Thoracic aorta (tissue), 2 donors: ENCODE measurements around the gene IL12B. TPM values are rescaled to one million over a fixed set of nuclear protein-coding genes. Genes with fewer than 3 reads are reported as not detected.

ENCODE experiments used
- ATAC-seq: fragments of 150-250 bp; one replicate; pipeline ENCODE4 v1.8.0; 2017; ENCODE audit warnings: low read depth; ENCODE audit not compliant: insufficient number of reproducible peaks, low FRiP score
- DNase-seq: peaks from one replicate; pipeline ENCODE4 v3.0.0-alpha.2; 2020; ENCODE audit warnings: low spot score
- H3K27ac ChIP-seq, 2 donors: fragments of 200-600 bp; sonication (generic); 1 replicate in 1 of 2; 2 replicates in 1 of 2; pipeline ENCODE4 v1.5.1; 2016; ENCODE audit warnings: mild to moderate bottlenecking in 2 of 2, moderate library complexity in 2 of 2
- H3K27me3 ChIP-seq: fragments of 200-600 bp; sonication (generic); replicated peaks from 2 replicates; pipeline ENCODE4 v1.6.0; 2016; ENCODE audit warnings: mild to moderate bottlenecking; ENCODE audit not compliant: insufficient read depth
- H3K36me3 ChIP-seq: fragments of 200-600 bp; sonication (generic); one replicate; pipeline ENCODE4 v1.5.1; 2016
- H3K4me1 ChIP-seq, 2 donors: fragments of 200-600 bp; sonication (generic); 1 replicate in 1 of 2; 2 replicates in 1 of 2; pipeline versions ENCODE4 v1.5.1 to v1.6.0; 2016; ENCODE audit warnings: low read depth in 2 of 2, mild to moderate bottlenecking in 1 of 2; ENCODE audit not compliant: control insufficient read depth in 1 of 2
- H3K4me3 ChIP-seq: fragments of 200-600 bp; sonication (generic); 2 replicates; pipeline ENCODE4 v1.5.1; 2016; ENCODE audit warnings: mild to moderate bottlenecking
- H3K9me3 ChIP-seq: fragments of 200-600 bp; sonication (generic); 2 replicates; pipeline ENCODE4 v1.5.1; 2016
- CTCF ChIP-seq: fragments of 200-600 bp; sonication (generic); IDR thresholded peaks from one replicate; pipeline ENCODE4 v1.5.1; 2019; ENCODE audit warnings: antibody characterized with exemption
- total RNA-seq, 2 donors: library from RNA; depleted of rRNA; stranded (reverse); fragments of >200 nt; gene quantifications; one replicate each; pipeline versions ENCODE4 v1.1.0 to v1.2.3, GENCODE V29; 2016

Gene IL12B
- total RNA-seq, 2 donors from 2014 or later: not detected

DNA sequence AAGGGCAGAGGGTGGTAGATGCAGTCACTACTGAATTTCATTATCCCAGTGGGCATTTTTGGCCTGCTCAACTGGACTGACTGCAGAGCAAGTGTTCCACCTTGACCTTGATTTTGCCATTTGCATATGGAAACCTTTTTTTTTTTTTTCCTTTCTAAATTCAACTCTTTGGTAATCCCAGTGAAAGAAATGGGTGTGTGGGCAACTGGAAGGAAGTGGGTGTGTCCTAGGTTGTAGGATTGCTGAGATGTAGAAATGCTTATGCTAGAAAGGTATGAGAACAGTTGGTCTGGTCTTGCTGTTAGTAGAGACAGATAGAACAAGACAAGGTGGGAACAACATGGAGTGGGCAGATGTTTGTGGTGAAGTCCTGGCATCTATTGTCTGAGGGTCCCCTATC is 7.8 kb upstream of the IL12B start:
- Histone ChIP-seq H3K27ac (no peak overlapping the region), H3K9me3 (no peaks in the 10 kb centered on the region), H3K36me3 (no peaks in the 10 kb centered on the region), H3K4me3 (no peak overlapping the region), H3K27me3 (no peaks in the 10 kb centered on the region), H3K4me1 (no peaks in the 10 kb centered on the region)
- DNase-seq (no peak), ATAC-seq (no peak)
- no peak for TF ChIP-seq CTCF

DNA sequence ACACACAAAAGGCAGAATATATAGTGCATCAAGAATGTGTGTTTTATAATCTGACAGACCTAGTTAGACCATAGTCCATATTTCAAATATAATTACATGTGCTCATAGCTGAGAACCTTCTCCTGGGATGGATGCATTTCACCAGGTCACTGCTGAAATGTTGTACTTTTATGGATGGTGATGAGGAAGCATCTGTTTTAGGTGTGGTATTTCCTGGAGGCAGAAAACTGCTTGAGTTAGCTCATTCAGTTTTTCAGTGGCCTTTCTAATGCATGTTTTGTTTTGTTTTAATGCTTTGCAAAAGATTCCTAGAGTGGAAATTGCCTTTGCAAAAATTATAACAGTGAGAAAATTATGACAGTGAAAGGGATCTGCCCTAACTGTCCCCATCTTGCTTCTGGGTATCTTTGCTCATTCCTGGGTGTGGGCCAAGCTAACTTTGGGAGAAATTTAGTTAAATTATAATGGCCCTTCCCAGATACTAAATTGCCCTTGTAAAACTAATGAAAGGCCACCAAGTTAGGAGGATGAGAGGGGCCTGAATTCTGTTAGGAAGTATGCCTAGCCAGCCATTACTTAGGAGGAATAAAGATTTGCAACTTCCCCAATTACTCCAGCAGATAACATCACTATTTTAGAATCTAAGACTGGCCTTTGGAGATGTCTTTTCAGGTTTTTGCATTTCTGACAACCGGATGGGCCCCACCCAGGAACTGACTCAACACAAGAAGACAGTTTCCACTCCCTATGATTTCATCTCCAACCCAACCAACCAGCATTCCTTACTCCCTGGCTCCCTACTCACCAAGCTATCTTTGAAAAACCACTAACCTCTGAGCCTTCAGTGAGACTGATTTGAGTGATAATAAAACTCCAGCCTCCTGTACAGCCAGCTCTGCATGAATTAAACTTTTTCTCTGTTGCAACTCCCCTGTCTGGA is 7.0 kb upstream of the IL12B start:
- ATAC-seq: no peak

DNA sequence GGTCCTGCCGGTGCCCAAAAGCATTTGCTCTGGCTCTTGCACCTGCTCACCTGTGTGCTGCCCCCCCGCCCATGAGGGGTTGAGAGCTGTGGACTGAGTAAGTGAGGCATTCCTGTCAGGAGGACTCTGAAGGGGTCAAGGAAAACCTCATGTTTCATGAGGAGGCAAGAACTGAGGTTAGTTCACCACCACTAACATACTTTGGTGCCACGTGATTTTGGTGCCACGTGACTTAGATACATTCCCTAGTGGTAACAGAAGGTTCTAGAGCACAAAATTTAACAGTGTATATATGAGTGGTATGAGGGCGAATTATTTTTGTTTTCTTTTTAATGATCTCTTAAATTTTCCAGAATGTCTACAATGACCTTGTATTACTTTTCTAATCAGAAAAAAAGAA is 6.3 kb upstream of the IL12B start:
- Histone ChIP-seq H3K9me3 (no peaks in the 10 kb centered on the region), H3K4me3 (no peak overlapping the region), H3K36me3 (no peaks in the 10 kb centered on the region), H3K4me1 (no peaks in the 10 kb centered on the region), H3K27me3 (no peaks in the 10 kb centered on the region), H3K27ac (no peak overlapping the region)
- ATAC-seq (no peak), DNase-seq (no peak)
- TF ChIP-seq CTCF: no peak

More for the DNA sequence above, 7.0 kb upstream of the IL12B start:
- Histone ChIP-seq H3K4me1 (no peaks in the 10 kb centered on the region), H3K27ac (no peak overlapping the region), H3K9me3 (no peaks in the 10 kb centered on the region), H3K36me3 (no peaks in the 10 kb centered on the region), H3K4me3 (no peak overlapping the region), H3K27me3 (no peaks in the 10 kb centered on the region)
- DNase-seq: no peak
- TF ChIP-seq CTCF: no peak

GRCh38 chr5:159333545-159333925 is 3.2 kb upstream of the IL12B start:
- Histone ChIP-seq H3K9me3 (no peaks in the 10 kb centered on the region), H3K4me1 (peaks cover 0 to 7% of the 10 kb centered on the region in 2 donors), H3K36me3 (no peaks in the 10 kb centered on the region), H3K27ac (no peak overlapping the region), H3K4me3 (no peak overlapping the region), H3K27me3 (no peaks in the 10 kb centered on the region)
- no peak for TF ChIP-seq CTCF
- DNase-seq: no peak
- no peak for ATAC-seq

DNA sequence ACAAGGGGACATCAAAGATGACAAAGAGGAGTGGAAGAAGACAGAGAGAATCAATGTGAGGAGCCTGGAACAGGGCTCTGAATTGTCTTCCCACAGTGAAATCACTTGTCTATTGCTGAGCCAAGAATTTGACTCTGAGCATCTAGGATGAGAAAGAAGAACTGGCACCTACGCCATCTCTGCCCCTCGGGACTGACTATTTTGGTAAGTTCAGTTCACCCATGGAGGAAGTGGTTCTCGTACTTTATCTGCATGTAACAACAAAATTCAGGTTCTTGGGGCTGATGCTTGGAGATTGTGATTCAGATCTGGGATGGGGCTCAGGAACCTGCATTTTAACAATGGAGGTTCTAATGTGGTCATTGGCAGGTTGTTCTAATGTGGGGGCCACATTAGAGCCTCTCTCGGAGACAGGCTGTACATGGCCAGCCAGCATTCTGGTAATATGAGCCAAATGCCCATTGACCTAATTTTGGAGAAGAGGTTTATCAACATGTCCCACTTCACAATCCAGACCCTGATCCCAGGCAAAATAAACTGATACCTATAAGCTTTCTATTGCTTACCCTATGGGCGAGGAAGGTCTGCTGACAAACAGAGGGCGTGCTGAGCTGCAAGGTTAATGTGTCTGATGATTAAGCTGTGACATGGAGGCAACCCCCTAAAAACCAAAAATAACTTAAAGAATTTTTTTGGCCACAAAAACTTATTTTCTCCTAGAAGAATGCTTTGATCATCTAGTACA is 2.7 kb upstream of the IL12B start:
- Histone ChIP-seq H3K36me3 (no peaks in the 10 kb centered on the region), H3K4me1 (peaks cover 0 to 7% of the 10 kb centered on the region in 2 donors), H3K27me3 (no peaks in the 10 kb centered on the region), H3K9me3 (no peaks in the 10 kb centered on the region), H3K4me3 (no peak overlapping the region), H3K27ac (no peak overlapping the region)
- no peak for DNase-seq
- ATAC-seq: no peak
- no peak for TF ChIP-seq CTCF
